Mammary epithelial cell (primary cell): ENCODE measurements around the gene KPNB1.

Experiments
- CTCF ChIP-seq, 2 donors: IDR thresholded peaks in 1 of 2; conservative IDR thresholded peaks in 1 of 2; 2 replicates each; pipeline ENCODE4 v1.5.1; 2011 to 2012; ENCODE audit warnings: inconsistent platforms in 2 of 2, low read length in 2 of 2, mild to moderate bottlenecking in 2 of 2, control low read depth in 1 of 2, low read depth in 1 of 2; ENCODE audit not compliant: insufficient read depth in 1 of 2; ENCODE audit errors: extremely low read depth in 1 of 2
- EZH2 ChIP-seq: IDR thresholded peaks from 2 replicates; pipeline ENCODE4 v1.6.1; 2012; ENCODE audit warnings: low read length, inconsistent platforms, borderline replicate concordance

DNA sequence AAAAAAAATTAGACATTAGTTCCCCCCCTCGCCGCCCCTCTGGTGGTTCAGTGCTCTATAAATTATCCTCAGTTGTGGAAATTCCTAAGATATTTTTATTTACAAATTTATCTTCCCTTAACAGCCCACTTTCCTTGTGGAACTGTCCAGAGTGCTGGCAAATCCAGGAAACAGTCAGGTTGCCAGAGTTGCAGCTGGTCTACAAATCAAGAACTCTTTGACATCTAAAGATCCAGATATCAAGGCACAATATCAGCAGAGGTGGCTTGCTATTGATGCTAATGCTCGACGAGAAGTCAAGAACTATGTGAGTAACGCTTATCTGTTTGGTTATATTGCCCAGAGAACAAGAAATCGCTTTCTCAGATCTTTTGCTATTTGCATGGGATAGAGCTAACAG is 2.9 kb downstream of the KPNB1 start:
- TF ChIP-seq CTCF (conservative IDR thresholded peaks at IDR 0.05 in 1 of 2, IDR thresholded peaks at IDR 0.05 in 1 of 2; ENCODE audit: extremely low read depth in 1 of 2, insufficient read depth in 1 of 2, low read depth in 1 of 2, low read length in 2 of 2), result no peak
- TF ChIP-seq EZH2, result no peak
